Osteocyte (in vitro differentiated cells): Measurements from ENCODE around the gene FBLIM1. TPM values are rescaled to one million over a fixed set of nuclear protein-coding genes. Genes with fewer than 3 reads are reported as not detected.
A peak's percentile ranks its signal among the peaks of the same experiment; 100 is the strongest.

Experiments
- DNase-seq: peaks from one replicate; pipeline ENCODE4 v3.0.0; 2021; ENCODE audit warnings: mixed read lengths; ENCODE audit not compliant: unreplicated experiment; ENCODE audit errors: extremely low spot score
- H3K27ac Mint-ChIP-seq: one replicate; pipeline ENCODE4 v1.8.0; 2021; ENCODE audit warnings: mild to moderate bottlenecking, mixed read lengths; ENCODE audit not compliant: unreplicated experiment
- H3K27me3 Mint-ChIP-seq: one replicate; pipeline ENCODE4 v1.8.0; 2021; ENCODE audit warnings: mixed read lengths; ENCODE audit not compliant: unreplicated experiment
- H3K36me3 Mint-ChIP-seq: one replicate; pipeline ENCODE4 v1.8.0; 2021; ENCODE audit warnings: mixed read lengths; ENCODE audit not compliant: unreplicated experiment
- H3K4me1 Mint-ChIP-seq: one replicate; pipeline ENCODE4 v1.8.0; 2021; ENCODE audit warnings: mixed read lengths; ENCODE audit not compliant: unreplicated experiment
- H3K4me3 Mint-ChIP-seq: one replicate; pipeline ENCODE4 v1.8.0; 2021; ENCODE audit warnings: mild to moderate bottlenecking, moderate library complexity, mixed read lengths; ENCODE audit not compliant: unreplicated experiment
- H3K9me3 Mint-ChIP-seq: one replicate; pipeline ENCODE4 v1.8.0; 2021; ENCODE audit warnings: mixed read lengths; ENCODE audit not compliant: unreplicated experiment
- CTCF ChIP-seq: fragments of 200-600 bp; sonication (generic); IDR thresholded peaks from 2 replicates; pipeline ENCODE4 v1.5.0; 2021; ENCODE audit warnings: antibody characterized with exemption, mild to moderate bottlenecking, moderate library complexity
- total RNA-seq: library from RNA; stranded (reverse); gene quantifications from 2 replicates; pipeline ENCODE4 v1.2.1, GENCODE V29; 2021

Gene FBLIM1
- total RNA-seq, 1 donor from 2014 or later = 149 TPM

DNA sequence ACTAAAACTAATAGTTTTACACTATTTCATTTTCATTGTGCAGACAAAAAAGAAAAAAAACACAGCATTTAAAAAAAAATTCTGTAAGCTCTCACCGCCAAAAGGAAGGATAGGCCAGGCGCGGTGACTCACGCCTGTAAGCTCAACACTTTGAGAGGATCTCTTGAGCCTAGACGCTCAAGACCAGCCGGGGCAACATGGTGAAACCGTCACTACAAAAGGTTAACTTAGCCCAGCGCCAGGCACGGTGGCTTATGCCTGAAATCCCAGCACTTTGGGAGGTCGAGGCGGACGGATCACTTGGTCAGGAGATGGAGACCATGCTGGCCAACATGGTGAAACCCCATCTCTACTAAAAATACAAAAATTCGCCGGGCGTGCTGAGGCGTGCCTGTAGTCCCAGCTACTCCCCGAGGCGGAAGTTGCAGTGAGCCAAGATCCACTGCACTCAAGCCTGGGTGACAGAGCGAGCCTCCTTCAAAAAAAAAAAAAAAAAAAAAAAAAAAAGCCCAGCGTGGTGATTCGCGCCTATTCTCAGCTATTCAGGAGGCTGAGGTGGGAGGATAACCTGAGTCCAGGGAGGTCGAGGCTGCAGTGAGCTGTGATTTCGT lies 74.6 kb downstream of the FBLIM1 start:
- Mint-ChIP-seq H3K9me3 (no peaks in the 10 kb centered on the region), H3K27ac (peak overlapping the region; percentile 99), H3K4me3 (peak overlapping the region; percentile 93), H3K4me1 (peaks cover 30% of the 10 kb centered on the region), H3K27me3 (no peaks in the 10 kb centered on the region), H3K36me3 (peaks cover 1% of the 10 kb centered on the region)
- TF ChIP-seq CTCF = no peak
- no peak for DNase-seq

DNA sequence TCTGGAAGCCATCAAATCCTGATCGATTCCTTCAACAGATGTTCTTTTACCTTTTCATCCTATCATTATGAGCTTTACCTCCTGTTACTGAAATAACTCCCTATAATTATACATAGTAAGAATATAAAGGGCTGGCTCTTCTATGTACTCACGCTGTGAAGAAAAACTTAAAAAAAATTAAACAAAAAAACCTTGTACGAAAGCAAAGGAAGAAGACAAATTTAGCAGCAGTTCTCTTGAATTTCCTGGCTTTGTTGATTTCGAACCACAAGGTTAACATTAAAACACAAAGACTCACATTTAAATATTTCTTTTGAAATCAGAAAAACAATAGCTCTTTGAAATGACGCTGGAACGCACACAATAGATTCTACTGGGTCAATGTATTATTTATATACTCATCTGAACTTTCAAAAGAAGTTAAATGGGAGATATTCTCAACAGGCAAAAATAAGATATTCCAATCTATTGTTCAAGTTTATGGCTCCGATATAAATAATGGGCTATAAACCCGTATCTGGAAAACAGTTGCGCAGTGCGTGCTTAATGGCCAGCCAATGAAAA lies 75.3 kb downstream of the FBLIM1 start:
- no peak for DNase-seq

GRCh38 chr1:15834406-15835204 lies 76.0 kb downstream of the FBLIM1 start:
- peak; percentile 94 for DNase-seq
- Mint-ChIP-seq H3K4me1 (peaks cover 30% of the 10 kb centered on the region), H3K9me3 (no peaks in the 10 kb centered on the region), H3K4me3 (peak overlapping the region; percentile 93), H3K27me3 (no peaks in the 10 kb centered on the region), H3K36me3 (peaks cover 1% of the 10 kb centered on the region), H3K27ac (peak overlapping the region; percentile 99)
- no peak for TF ChIP-seq CTCF

More for the DNA sequence above, 75.3 kb downstream of the FBLIM1 start:
- Mint-ChIP-seq H3K4me3 (peak overlapping the region; percentile 93), H3K27me3 (no peaks in the 10 kb centered on the region), H3K4me1 (peaks cover 30% of the 10 kb centered on the region), H3K27ac (peak overlapping the region; percentile 99), H3K9me3 (no peaks in the 10 kb centered on the region), H3K36me3 (peaks cover 1% of the 10 kb centered on the region)
- no peak for TF ChIP-seq CTCF

GRCh38 chr1:15835205-15835740 lies 76.7 kb downstream of the FBLIM1 start:
- H3K27ac Mint-ChIP-seq = peak overlapping the region; percentile 99
- H3K9me3 Mint-ChIP-seq = no peaks in the 10 kb centered on the region
- peaks cover 1% of the 10 kb centered on the region for H3K36me3 Mint-ChIP-seq
- DNase-seq = no peak
- peaks cover 29% of the 10 kb centered on the region for H3K4me1 Mint-ChIP-seq
- no peak for TF ChIP-seq CTCF
- no peaks in the 10 kb centered on the region for H3K27me3 Mint-ChIP-seq
- peak overlapping the region; percentile 93 for H3K4me3 Mint-ChIP-seq
